ENCODE measurements around the gene KPNB1.
A peak's percentile ranks its signal among the peaks of the same experiment; 100 is the strongest.

The KPNB1 gene

GRCh38 chr17:47649153-47649971 lies at the start of gene KPNB1 (continued):
- TF ChIP-seq ZNF707 (tag by site-specific recombination; IDR thresholded peaks at IDR 0.05) (no peak), PRDM1 (tag by site-specific recombination; IDR thresholded peaks at IDR 0.05) (no peak), ZFP41 (tag by site-specific recombination; IDR thresholded peaks at IDR 0.05; ENCODE audit: borderline replicate concordance) (no peak), ZBTB48 (tag by site-specific recombination; IDR thresholded peaks at IDR 0.05) (peak; percentile 94), OSR2 (tag by site-specific recombination; IDR thresholded peaks at IDR 0.05) (peak; percentile 46; the same call in 1 of the 2 replicates), PRDM10 (tag by site-specific recombination; IDR thresholded peaks at IDR 0.05) (peak; percentile 58; the same call in 1 of the 2 replicates), ZFP37 (tag by site-specific recombination; IDR thresholded peaks at IDR 0.05) (0 out of 2 replicates have a peak, but pooled peaks have one; percentile 88), TSHZ1 (tag by site-specific recombination; IDR thresholded peaks at IDR 0.05; ENCODE audit: borderline replicate concordance) (peak; percentile 88; the same call in 1 of the 2 replicates), ZNF76 (tag by site-specific recombination; IDR thresholded peaks at IDR 0.05; ENCODE audit: borderline replicate concordance, low read depth) (peak; percentile 86), ZBTB49 (tag by site-specific recombination; IDR thresholded peaks at IDR 0.05; ENCODE audit: low read depth) (no peak), KLF17 (tag by site-specific recombination; IDR thresholded peaks at IDR 0.05) (peak; percentile 99), ZNF174 (tag by site-specific recombination; IDR thresholded peaks at IDR 0.05) (no peak), ZNF112 (tag by site-specific recombination; IDR thresholded peaks at IDR 0.05) (no peak), ZNF701 (tag by site-specific recombination; IDR thresholded peaks at IDR 0.05) (peak; percentile 99), ZFP69B (tag by site-specific recombination; IDR thresholded peaks at IDR 0.05) (peak; percentile 90), ZNF654 (tag by site-specific recombination; IDR thresholded peaks at IDR 0.05; ENCODE audit: low read depth) (no peak), TRIM28 (IDR thresholded peaks at IDR 0.05; ENCODE audit: borderline replicate concordance, low read length) (no peak), BCL6B (tag by site-specific recombination; IDR thresholded peaks at IDR 0.05) (no peak), EGR2 (tag by site-specific recombination; IDR thresholded peaks at IDR 0.05; ENCODE audit: low read depth) (peak; percentile 85), MEIS1 (CRISPR knock-in tag; IDR thresholded peaks at IDR 0.05; ENCODE audit: borderline replicate concordance) (no peak), ZNF596 (tag by site-specific recombination; IDR thresholded peaks at IDR 0.05) (no peak), ZNF623 (tag by site-specific recombination; IDR thresholded peaks at IDR 0.05) (no peak; the same call in 1 of the 2 replicates), ZNF423 (tag by site-specific recombination; IDR thresholded peaks at IDR 0.05) (peak; percentile 13), ZNF416 (tag by site-specific recombination; IDR thresholded peaks at IDR 0.05) (no peak), REPIN1 (tag by site-specific recombination; IDR thresholded peaks at IDR 0.05; ENCODE audit: low read depth) (peak; percentile 65; the same call in 1 of the 2 replicates), ZNF394 (tag by site-specific recombination; IDR thresholded peaks at IDR 0.05; ENCODE audit: borderline replicate concordance) (peak; percentile 51; the same call in 1 of the 2 replicates), GLIS2 (tag by site-specific recombination; IDR thresholded peaks at IDR 0.05) (peak; percentile 91), ZNF138 (tag by site-specific recombination; IDR thresholded peaks at IDR 0.05; ENCODE audit: borderline replicate concordance) (no peak)
